Lower lobe of right lung (tissue), 2 donors: ENCODE data around the gene SRGAP1. TPM values are rescaled to one million over a fixed set of nuclear protein-coding genes. Genes with fewer than 3 reads are reported as not detected.
"Not testable (repeated sequence)": the region's sequence is repeated elsewhere in the genome, so short reads cannot be mapped to it uniquely, and the experiment has no call there.

Experiments
- ATAC-seq, 2 donors: fragments of 200-7000 bp; cut with Tn5 transposase; one replicate each; pipeline ENCODE4 v1.9.1; 2020 to 2022; ENCODE audit warnings: mild to moderate bottlenecking in 2 of 2, moderate library complexity in 2 of 2
- DNase-seq: peaks from one replicate; pipeline ENCODE4 v3.0.0-alpha.2; 2020
- H3K27ac ChIP-seq: fragments of 200-600 bp; one replicate; pipeline ENCODE4 v1.8.0; 2022
- H3K27me3 ChIP-seq: fragments of 200-600 bp; one replicate; pipeline ENCODE4 v1.8.0; 2022; ENCODE audit warnings: low read depth
- H3K36me3 ChIP-seq: fragments of 200-600 bp; one replicate; pipeline ENCODE4 v1.8.0; 2022; ENCODE audit warnings: mild to moderate bottlenecking
- H3K4me1 ChIP-seq: fragments of 200-600 bp; one replicate; pipeline ENCODE4 v1.8.0; 2022
- H3K4me3 ChIP-seq: fragments of 200-600 bp; one replicate; pipeline ENCODE4 v1.8.0; 2022; ENCODE audit warnings: mild to moderate bottlenecking
- H3K9me3 ChIP-seq: fragments of 200-600 bp; one replicate; pipeline ENCODE4 v1.8.0; 2022
- CTCF ChIP-seq: fragments of 200-600 bp; IDR thresholded peaks from one replicate; pipeline ENCODE4 v1.8.0; 2022; ENCODE audit warnings: antibody characterized with exemption, mild to moderate bottlenecking
- intact Hi-C: fragments of 100-400 bp; cut with DNase I; formaldehyde crosslinking; loops from one replicate; pipeline ENCODE4 v1.11.0; 2022
- total RNA-seq: library from RNA; stranded (reverse); fragmentation: NEBNext Ultra II Directional; extraction: Animal tissue kit (Norgen Biotek cat#: 25700); gene quantifications from one replicate; pipeline ENCODE4 v1.2.1, GENCODE V29; 2021
- donor health status: DM: no; HTN: yes; CAD: no; lungs with severe emphysema.

Gene SRGAP1
- total RNA-seq, 1 donor from 2014 or later, result 6.7 TPM

DNA sequence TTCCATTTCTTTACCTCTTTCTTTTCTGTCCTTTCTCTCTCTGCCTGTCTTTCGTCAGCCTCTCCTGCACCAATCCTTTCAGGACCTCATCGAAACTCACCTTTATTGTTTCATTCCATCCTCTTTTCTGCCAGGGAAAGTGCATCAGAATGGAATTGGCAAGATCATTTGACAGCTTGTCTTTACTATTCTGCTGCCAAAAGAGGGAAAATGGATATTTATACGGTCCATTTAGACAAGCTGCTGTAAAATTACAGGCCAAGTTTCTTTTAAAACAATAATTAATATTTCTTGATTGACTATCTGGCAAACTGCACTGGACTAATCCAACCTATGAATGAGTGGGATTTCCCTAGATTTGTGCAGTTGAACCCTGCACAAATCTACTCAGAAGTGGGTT lies 7.6 kb upstream of the SRGAP1 start:
- Histone ChIP-seq H3K27me3 (no peaks in the 10 kb centered on the region), H3K9me3 (no peaks in the 10 kb centered on the region), H3K4me1 (no peaks in the 10 kb centered on the region), H3K27ac (no peak overlapping the region), H3K36me3 (no peaks in the 10 kb centered on the region), H3K4me3 (no peak overlapping the region)
- ATAC-seq, result no peak
- no peak for DNase-seq
- intact Hi-C loops, result loop anchor here (5.0 kb wide), 1 partner anchor 420 kb away; no protein-coding TSS in a partner anchor
- TF ChIP-seq CTCF, result no peak

- ATAC-seq (no peak), DNase-seq (no peak)
- Histone ChIP-seq H3K4me1 (peaks cover 5% of the 10 kb centered on the region), H3K27me3 (no peaks in the 10 kb centered on the region), H3K4me3 (no peak overlapping the region), H3K36me3 (no peaks in the 10 kb centered on the region), H3K9me3 (no peaks in the 10 kb centered on the region), H3K27ac (no peak overlapping the region)
- intact Hi-C loops, result loop anchor here (5.0 kb wide), 1 partner anchor 419 kb away; no protein-coding TSS in a partner anchor
- TF ChIP-seq CTCF, result no peak
Measured at GRCh38 chr12:63838411-63838810, 6.1 kb upstream of the SRGAP1 start.

- TF ChIP-seq CTCF, result no peak
- Histone ChIP-seq H3K36me3 (no peaks in the 10 kb centered on the region), H3K4me3 (no peak overlapping the region), H3K9me3 (no peaks in the 10 kb centered on the region), H3K4me1 (peaks cover 8% of the 10 kb centered on the region), H3K27ac (no peak overlapping the region), H3K27me3 (no peaks in the 10 kb centered on the region)
- intact Hi-C loops, result loop anchor here (10.0 kb wide), 1 partner anchor 344 kb away; no protein-coding TSS in a partner anchor
- no peak for DNase-seq
- ATAC-seq, result no peak
Measured at GRCh38 chr12:63841011-63841410, 3.5 kb upstream of the SRGAP1 start.

GRCh38 chr12:63841571-63841970 lies 2.9 kb upstream of the SRGAP1 start:
- H3K27ac ChIP-seq, result no peak overlapping the region
- no peak overlapping the region for H3K4me3 ChIP-seq
- TF ChIP-seq CTCF, result no peak
- no peaks in the 10 kb centered on the region for H3K27me3 ChIP-seq
- no peak for ATAC-seq
- intact Hi-C loops, result loop anchor here (10.0 kb wide), 1 partner anchor 343 kb away; no protein-coding TSS in a partner anchor
- H3K9me3 ChIP-seq, result no peaks in the 10 kb centered on the region
- DNase-seq, result no peak
- peaks cover 12% of the 10 kb centered on the region for H3K4me1 ChIP-seq
- H3K36me3 ChIP-seq, result no peaks in the 10 kb centered on the region

GRCh38 chr12:63842750-63843149 lies 1.8 kb upstream of the SRGAP1 start:
- Histone ChIP-seq H3K4me3 (peak overlapping the region; percentile 90), H3K4me1 (peaks cover 12% of the 10 kb centered on the region)
- not testable (repeated sequence) for H3K9me3 ChIP-seq, H3K27ac ChIP-seq, DNase-seq, H3K27me3 ChIP-seq, H3K36me3 ChIP-seq, ATAC-seq
- intact Hi-C loops, result loop anchor here (10.0 kb wide), 1 partner anchor 342 kb away; no protein-coding TSS in a partner anchor

DNA sequence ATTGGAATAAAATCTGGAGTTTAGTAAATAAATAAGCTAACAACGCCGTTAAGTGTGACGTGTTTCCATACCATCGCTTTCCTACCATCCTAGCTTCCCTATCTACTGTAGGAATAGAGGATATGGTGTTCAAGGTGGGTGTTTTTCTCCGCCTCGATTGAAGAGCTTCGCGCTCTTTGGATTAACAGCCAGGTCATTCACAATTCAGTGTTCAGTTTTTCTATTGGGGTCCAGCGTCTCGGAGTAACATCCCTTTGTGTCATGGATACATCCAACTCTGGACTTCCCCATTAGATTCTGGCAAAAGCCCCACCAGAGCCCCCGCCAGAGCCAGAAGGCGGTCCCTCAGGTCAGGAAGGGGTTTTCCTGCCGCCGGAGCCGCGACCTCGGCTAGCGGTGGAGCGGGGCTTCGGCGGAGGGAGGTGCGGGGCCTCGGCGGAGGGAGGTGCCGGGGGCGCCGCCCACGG lies 1.2 kb upstream of the SRGAP1 start:
- Histone ChIP-seq H3K27ac (peak overlapping the region; percentile 93), H3K27me3 (no peaks in the 10 kb centered on the region), H3K9me3 (no peaks in the 10 kb centered on the region), H3K4me1 (peaks cover 12% of the 10 kb centered on the region), H3K4me3 (peak overlapping the region; percentile 90), H3K36me3 (no peaks in the 10 kb centered on the region)
- DNase-seq (no peak), ATAC-seq (no peak)
- no peak for TF ChIP-seq CTCF
- intact Hi-C loops, result loop anchor here (10.0 kb wide), 1 partner anchor 342 kb away; no protein-coding TSS in a partner anchor
